ENCODE measurements around the gene MCAT. TPM values are rescaled to one million over a fixed set of nuclear protein-coding genes. Genes with fewer than 3 reads are reported as not detected.

MCAT gene
- polyA plus RNA-seq, 1 donor from 2014 or later = 10.2 TPM

DNA sequence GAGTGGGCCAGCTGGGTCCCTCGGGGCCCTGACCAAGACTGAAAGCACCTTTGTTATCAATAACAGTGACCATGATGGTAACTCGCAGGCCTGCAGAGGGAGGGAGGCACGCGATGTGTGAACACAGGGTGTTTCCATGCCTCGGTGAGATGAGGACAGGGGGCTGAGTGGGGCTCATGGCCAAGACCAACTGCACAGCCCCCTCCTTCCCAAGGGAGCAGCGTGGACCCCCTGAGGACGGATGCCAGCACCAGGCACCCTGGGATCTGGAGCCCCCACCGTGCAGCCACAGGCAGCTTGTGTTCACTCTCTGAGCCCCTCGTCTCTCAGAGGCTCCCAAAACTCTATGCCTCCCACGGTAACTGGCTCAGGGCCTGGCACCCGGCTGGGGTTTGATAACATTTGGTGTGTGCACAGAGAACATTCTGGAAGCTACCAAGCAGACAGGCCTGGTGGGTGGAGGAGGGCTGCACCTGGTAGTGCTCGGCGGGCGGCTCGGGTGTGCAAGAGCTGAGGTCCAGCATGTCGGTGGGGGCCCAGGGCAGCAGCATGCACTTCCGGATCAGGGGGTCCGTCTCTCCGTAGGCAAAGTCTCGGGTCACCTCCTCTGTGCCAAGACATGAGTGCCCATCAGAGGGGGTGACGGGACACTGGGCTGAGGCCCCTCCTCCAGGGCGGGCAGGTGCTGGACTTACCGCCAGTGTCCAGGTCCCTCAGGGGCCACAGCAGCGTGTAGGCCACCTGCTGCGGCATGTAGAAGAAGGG, 36.1 kb upstream of the MCAT start:
- no peak overlapping the region for H3K27ac Mint-ChIP-seq

DNA sequence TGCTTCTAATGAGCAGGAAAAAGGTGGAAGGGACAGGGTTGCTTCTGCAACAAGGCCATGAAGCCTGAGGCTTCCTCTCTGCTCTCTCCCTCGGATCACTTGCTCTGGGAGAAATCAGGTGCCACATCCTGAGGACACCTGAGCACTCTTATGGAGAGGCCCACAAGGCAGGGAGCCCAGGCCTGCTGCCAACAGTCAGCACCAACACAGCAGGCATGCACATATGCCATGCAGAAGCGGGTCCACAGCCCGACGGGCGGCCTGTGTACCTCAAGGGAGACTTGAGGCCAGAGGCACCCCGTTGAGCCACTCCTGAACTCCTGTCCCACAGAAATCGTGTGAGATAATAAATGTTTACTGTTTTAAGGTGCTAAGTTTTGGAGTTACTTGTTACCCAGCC, 34.3 kb upstream of the MCAT start:
- Mint-ChIP-seq H3K27me3 (no peaks in the 10 kb centered on the region), H3K4me3 (no peak overlapping the region), H3K9me3 (no peaks in the 10 kb centered on the region), H3K27ac (no peak overlapping the region), H3K4me1 (peaks cover 0 to 2% (median 1%) of the 10 kb centered on the region in 3 donors), H3K36me3 (peaks cover 10% of the 10 kb centered on the region)

More for the DNA sequence above, 36.1 kb upstream of the MCAT start:
- peaks cover 7% of the 10 kb centered on the region for H3K36me3 Mint-ChIP-seq
- H3K27me3 Mint-ChIP-seq = no peaks in the 10 kb centered on the region
- no peak overlapping the region for H3K4me3 Mint-ChIP-seq
- H3K4me1 Mint-ChIP-seq = peaks cover 0 to 6% (median 1%) of the 10 kb centered on the region in 3 donors
- no peaks in the 10 kb centered on the region for H3K9me3 Mint-ChIP-seq

DNA sequence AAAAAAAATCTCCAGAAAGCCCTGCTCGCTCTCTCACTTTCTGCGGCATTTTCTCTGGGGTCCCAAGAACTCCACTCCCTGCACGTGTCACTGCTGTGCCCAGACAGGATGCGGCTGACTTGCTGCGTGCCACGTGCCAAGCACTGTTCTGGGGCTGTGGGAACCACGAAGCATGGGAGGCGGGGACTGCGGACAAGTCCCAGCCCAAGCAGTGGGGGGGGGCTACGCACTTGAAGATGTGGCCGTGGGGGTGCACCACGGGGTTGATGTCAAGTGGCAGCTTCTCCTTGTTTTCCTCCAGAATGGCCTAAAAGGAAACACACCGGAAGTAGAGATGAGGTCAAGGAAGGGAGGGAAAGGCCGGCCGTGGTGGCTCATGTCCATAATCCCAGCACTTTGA, 32.9 kb upstream of the MCAT start:
- Mint-ChIP-seq H3K4me3 (peak overlapping the region in 1 of 4 donors; percentile 34), H3K27me3 (no peaks in the 10 kb centered on the region), H3K27ac (no peak overlapping the region), H3K4me1 (peaks cover 0 to 2% (median 0%) of the 10 kb centered on the region in 3 donors), H3K36me3 (peaks cover 8% of the 10 kb centered on the region), H3K9me3 (no peaks in the 10 kb centered on the region)

DNA sequence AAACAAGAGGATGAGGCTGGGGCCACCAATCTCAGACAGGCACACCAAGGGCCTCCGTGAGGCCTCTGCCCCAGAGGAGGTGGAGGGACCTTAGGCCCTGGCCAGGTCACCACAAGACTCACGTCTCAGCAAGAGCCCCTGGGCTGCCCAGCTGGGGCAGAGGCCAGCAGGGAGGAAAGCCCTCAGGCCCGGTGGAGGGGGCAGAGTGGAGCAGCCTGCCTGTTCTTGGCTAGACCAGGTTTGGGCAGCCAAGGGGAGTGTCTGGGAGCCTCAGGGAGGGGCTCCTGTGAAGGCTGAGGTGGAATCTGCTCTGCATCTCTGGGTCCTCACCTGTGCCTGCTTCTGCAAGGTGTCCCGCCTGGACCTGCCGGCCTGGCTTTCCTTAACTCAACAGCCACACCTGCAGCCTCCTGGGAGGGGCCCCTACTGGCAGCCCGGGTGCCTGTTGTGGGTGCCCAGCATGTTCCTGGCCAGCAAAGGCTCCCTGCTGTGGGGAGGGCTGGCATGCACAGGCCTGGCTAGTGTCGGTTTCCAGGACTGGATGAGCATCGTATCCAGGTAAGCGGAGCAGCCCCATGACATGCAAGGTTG, 31.8 kb upstream of the MCAT start:
- H3K9me3 Mint-ChIP-seq = no peaks in the 10 kb centered on the region

DNA sequence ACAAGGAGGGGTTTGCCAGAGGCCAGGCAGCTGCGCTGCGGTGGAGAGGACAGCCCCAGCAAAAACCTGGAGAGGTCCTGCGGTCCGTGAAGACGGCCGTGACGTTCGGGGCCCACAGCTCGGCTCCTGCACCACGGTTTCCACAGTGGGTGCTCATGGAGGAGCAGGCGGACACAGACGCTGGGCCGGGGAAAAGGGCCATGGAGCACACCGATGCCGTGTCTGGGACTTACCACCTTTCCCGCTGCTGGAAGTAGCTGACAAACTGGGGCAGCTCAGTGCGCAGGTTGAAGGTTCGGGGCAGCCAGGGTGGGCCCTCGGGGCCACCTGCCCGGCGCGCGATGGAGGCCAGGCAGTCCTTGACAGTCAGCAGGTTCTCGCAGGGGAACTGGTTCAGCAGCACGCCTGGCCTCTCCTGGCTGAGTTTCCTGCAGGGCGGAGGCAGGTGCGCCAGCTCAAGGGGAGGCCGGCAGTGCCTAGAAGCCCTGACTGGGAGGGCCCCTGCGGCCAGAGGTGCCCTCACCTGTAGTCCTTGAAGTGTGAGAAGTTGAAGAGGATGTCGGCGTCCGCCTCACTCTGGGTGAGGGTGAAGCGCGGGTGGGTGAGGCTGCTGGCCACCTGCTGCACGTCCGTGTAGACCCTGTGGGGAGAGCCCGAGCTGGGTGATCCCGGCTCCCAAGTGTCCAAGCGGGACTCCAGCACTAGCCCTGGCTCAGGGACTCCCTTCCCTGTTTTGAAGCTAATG, 30.9 kb upstream of the MCAT start:
- Mint-ChIP-seq H3K36me3 (peaks cover 7% of the 10 kb centered on the region), H3K4me3 (no peak overlapping the region), H3K9me3 (no peaks in the 10 kb centered on the region), H3K4me1 (peaks cover 0 to 2% (median 0%) of the 10 kb centered on the region in 3 donors), H3K27ac (no peak overlapping the region), H3K27me3 (no peaks in the 10 kb centered on the region)

More for the DNA sequence above, 31.8 kb upstream of the MCAT start:
- Mint-ChIP-seq H3K4me3 (no peak overlapping the region), H3K4me1 (peaks cover 0 to 2% (median 0%) of the 10 kb centered on the region in 3 donors), H3K36me3 (peaks cover 7% of the 10 kb centered on the region), H3K27ac (no peak overlapping the region), H3K27me3 (no peaks in the 10 kb centered on the region)

DNA sequence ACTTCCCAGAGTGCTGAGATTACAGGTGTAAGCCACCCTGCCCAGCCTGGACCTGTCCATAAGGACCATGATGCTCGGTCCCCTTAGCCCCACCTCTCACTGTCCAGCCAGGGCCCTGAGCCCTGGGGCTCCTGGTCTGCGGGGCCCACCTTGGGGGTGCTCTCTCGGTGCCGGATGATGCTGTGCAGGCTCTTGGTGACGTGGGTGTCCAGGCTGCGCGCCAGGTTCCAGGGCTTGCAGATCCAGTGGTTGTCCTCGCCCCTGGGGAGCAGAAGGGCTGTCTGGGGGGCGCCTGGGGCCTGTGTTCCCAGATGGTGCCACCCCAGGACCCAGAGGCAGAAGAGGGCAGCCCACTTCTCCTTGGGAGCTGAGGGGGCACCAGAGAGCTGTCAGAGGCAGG, 30.4 kb upstream of the MCAT start:
- H3K27ac Mint-ChIP-seq = no peak overlapping the region
- H3K4me3 Mint-ChIP-seq = no peak overlapping the region
- peaks cover 6% of the 10 kb centered on the region for H3K36me3 Mint-ChIP-seq
- H3K27me3 Mint-ChIP-seq = no peaks in the 10 kb centered on the region
- peaks cover 0 to 2% (median 0%) of the 10 kb centered on the region in 3 donors for H3K4me1 Mint-ChIP-seq
- H3K9me3 Mint-ChIP-seq = no peaks in the 10 kb centered on the region

DNA sequence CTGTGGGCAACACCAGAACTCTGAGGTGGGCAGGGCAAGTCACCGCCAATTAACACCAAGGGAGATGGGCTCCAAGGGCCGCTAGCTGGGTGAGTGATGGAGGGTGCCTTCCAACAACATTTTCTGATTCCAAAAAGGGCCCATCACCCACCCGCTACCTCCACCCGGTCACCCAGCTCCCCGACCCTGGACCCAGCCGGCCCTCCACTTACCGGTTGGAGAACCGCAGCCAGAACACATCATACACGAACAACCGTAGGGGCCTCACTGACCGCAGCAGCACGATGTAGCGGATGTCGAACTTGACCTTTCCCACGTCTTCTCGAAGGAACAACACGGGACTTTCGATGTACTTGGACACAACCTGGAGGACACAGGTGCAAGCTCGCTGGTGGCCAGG, 29.0 kb upstream of the MCAT start:
- Mint-ChIP-seq H3K27ac (no peak overlapping the region), H3K9me3 (no peaks in the 10 kb centered on the region), H3K4me1 (no peaks in the 10 kb centered on the region), H3K36me3 (peaks cover 5% of the 10 kb centered on the region), H3K27me3 (no peaks in the 10 kb centered on the region), H3K4me3 (peak overlapping the region in 1 of 4 donors; percentile 47)

DNA sequence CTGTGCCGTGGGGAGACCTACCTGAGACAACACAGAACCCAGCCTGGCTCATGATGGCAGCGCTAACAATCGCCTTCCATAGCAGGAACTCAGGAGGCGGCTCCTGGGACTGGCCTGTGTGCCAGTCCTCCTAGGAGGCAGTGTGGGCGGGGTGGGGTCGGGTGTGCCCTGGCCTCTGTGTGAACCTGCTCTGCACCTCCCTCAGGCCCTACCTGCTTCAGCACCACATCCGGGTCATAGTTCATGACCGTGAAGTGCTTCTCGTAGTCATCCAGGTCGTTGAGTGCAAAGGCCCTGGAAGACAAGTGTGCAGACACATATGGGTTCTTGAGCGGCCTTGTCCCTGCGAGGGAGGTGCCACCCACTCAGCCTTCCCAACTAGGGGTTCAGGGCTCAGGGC, 28.4 kb upstream of the MCAT start:
- no peak overlapping the region for H3K27ac Mint-ChIP-seq
- H3K9me3 Mint-ChIP-seq = no peaks in the 10 kb centered on the region

DNA sequence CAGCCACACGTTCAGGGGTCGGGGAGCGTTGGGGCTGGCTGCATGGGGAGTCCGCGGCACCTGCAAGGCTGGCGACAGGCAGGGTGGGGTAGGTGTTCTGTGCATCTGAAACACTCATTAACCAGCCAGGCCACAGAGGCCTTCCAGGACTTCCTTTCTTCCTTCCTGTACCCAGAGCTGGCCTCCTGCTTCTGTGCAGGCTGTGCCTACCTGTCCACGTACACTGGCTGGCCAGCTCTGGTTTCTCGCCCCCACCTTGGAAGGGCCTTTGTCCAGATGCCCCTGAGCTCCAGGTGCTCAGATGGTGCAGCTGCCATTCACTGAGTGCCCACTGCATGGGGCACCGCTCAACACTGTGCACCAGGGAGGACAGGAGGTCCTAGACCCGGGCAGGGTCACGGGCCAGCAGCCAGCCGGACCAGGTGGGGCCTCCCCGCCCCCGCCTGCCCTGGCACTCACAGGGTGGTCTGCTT, 27.9 kb upstream of the MCAT start:
- no peaks in the 10 kb centered on the region for H3K27me3 Mint-ChIP-seq
- H3K4me3 Mint-ChIP-seq = no peak overlapping the region
- H3K36me3 Mint-ChIP-seq = peaks cover 4% of the 10 kb centered on the region
- H3K27ac Mint-ChIP-seq = no peak overlapping the region
- H3K9me3 Mint-ChIP-seq = no peaks in the 10 kb centered on the region
- H3K4me1 Mint-ChIP-seq = no peaks in the 10 kb centered on the region

More for the DNA sequence above, 28.4 kb upstream of the MCAT start:
- Mint-ChIP-seq H3K36me3 (peaks cover 5% of the 10 kb centered on the region), H3K4me1 (no peaks in the 10 kb centered on the region), H3K27me3 (no peaks in the 10 kb centered on the region), H3K4me3 (no peak overlapping the region)

DNA sequence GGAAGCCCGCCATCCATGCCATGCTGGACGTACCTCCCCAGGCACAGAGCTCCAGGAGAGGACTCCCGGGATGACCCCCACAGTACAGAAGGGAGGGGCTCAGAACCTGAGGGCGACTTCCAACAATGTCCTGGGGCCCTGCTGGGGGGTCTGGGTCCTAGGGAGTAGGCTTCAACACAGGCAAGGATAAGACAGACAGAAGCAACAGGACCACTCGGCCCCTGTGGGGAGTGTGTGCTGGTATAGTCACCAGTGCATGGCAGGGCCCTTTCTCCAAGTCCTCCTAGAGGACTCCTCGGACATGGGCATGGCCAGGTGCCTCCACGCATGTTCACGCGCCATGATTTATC, 26.9 kb upstream of the MCAT start:
- Mint-ChIP-seq H3K27me3 (no peaks in the 10 kb centered on the region), H3K4me3 (no peak overlapping the region), H3K36me3 (peaks cover 3% of the 10 kb centered on the region), H3K27ac (no peak overlapping the region), H3K4me1 (no peaks in the 10 kb centered on the region), H3K9me3 (no peaks in the 10 kb centered on the region)

DNA sequence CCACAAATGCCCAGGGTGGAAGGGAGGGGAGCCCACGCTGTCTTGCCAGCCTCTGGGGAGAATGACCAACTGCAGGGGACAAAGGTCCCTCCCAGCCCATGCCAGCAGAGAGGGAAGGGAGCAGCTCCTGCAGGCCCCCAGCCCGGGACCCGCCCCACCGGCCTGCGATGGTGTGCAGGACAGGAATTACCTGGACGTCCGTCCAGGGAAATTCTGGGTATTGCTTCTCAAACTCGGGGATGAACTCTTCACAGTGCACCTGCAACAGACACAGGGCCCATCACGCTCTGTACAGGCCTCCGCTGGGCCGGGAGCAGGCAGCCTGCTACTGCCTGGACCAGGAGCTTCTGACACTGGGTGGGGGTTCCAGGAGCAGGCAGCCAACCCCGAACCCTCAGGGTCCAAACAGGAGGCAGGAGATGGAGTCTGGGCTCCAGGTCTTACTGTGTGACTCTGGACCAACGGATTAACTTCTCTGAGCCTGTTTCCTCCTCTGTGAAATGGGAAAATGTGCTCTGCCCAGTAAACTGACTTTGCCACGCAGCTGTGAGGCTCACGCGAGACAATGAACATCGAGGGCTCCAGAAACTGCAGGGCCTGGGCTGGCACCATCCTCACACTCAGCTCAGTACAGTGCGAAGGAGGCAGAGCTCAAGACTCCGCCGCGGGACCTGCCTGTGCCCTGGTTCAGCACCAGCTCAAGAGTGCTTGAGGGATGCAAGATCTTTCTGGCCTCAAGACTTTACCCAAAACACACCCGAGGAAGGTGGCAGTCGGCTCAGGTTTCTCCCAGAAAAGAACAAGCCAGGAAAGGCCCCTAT, 26.3 kb upstream of the MCAT start:
- H3K9me3 Mint-ChIP-seq = no peaks in the 10 kb centered on the region
- peaks cover 3% of the 10 kb centered on the region for H3K36me3 Mint-ChIP-seq
- peaks cover under 1 to 1% (median under 1%) of the 10 kb centered on the region in 3 donors for H3K4me1 Mint-ChIP-seq
- H3K4me3 Mint-ChIP-seq = no peak overlapping the region
- H3K27me3 Mint-ChIP-seq = no peaks in the 10 kb centered on the region
- no peak overlapping the region for H3K27ac Mint-ChIP-seq

DNA sequence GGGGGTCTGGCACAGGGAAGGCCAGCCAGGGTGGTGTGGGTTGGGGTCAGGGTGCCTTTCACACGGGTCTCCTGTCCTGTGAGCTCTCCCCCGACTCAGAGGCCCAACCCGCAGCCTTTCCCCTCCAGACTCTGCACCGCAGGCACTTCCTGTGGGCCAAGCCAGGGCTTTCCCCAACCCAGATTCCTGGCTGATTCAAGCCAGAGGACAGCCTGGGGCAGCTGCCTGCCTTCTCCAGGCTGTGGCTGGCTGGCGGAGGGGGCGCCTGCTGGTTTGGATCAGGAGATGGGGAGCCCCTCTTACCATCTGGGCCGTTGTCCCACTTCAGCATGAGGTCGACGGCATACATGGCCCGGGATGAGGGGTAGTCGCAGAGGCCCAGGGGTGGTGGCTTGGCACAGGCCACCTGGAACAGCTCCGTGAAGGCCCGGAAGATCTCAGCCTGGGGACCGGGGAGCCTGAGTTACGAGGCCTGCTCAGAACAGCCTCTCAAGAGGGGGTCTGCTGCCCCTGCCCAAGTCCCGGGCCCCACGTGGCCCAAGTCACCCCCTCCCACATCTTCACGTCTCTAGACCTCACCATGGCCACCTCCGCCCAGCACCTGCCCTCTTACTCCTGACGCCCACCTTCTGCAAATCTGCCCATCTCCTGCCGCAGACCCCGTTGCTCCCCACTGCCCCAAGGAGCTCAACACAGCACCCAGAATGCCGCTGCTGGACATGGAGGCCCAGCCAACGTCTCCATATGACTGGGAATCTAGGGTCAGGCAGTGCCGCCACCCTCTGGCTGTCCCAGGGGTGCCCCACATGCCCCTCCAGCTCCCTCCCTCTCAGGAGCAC, 25.5 kb upstream of the MCAT start:
- no peak overlapping the region for H3K27ac Mint-ChIP-seq

DNA sequence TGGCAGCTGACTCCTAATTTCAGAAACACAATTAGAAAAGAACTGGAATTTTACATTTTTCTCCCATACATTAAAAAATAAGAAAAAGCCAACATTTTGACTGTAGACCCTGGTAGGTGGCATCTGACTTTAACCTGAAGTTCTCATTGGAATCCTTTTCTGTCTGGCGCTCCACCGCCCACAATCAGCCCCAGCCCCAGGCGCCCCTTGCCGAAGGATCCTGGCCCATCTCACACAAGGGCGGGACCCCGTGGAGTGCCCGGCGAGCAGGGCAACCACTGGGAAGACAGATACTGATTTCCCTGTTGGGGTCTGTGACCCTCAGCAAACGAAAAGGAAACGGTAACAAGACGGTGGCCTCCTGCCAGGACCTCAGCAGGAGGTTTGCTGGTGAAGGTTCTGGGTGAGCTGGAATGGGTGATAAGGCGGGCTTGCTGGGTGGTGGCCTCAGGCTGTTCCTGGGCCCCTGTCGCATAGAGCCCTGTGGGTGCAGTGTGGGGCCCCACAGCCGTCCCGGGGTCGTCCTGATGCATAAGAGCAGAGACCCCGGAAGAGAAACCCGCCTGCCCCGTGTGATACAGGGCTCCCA, 23.9 kb upstream of the MCAT start:
- Mint-ChIP-seq H3K4me1 (peaks cover 8 to 10% (median 8%) of the 10 kb centered on the region in 3 donors), H3K27ac (no peak overlapping the region), H3K27me3 (peaks cover 5% of the 10 kb centered on the region), H3K9me3 (no peaks in the 10 kb centered on the region), H3K4me3 (no peak overlapping the region), H3K36me3 (no peaks in the 10 kb centered on the region)

More for the DNA sequence above, 25.5 kb upstream of the MCAT start:
- Mint-ChIP-seq H3K4me3 (no peak overlapping the region), H3K27me3 (peaks cover 4% of the 10 kb centered on the region), H3K36me3 (peaks cover 3% of the 10 kb centered on the region), H3K9me3 (no peaks in the 10 kb centered on the region), H3K4me1 (peaks cover 7 to 8% (median 8%) of the 10 kb centered on the region in 3 donors)
